Stimulated activated memory B cell treated with anti-CD40 and anti-IgM and Interleukin-4, amounts not matched to agents 10 μg/mL and 1 μg/mL and 100 μg/mL, for 72 hours (primary cell): ENCODE results near the gene GRM8.
"Not testable (repeated sequence)": the region's sequence is repeated elsewhere in the genome, so short reads cannot be mapped to it uniquely, and the experiment has no call there.

Experiments
- ATAC-seq: fragments of 150-1000 bp; cut with Tn5 transposase; 2 replicates; pipeline ENCODE4 v1.10.0; 2021
- H3K27ac Mint-ChIP-seq: one replicate; pipeline ENCODE4 v1.8.0; 2022; ENCODE audit warnings: mild to moderate bottlenecking, mixed read lengths
- H3K27me3 Mint-ChIP-seq: one replicate; pipeline ENCODE4 v1.8.0; 2022; ENCODE audit warnings: mixed read lengths
- H3K36me3 Mint-ChIP-seq: one replicate; pipeline ENCODE4 v1.8.0; 2022; ENCODE audit warnings: mixed read lengths
- H3K4me1 Mint-ChIP-seq: one replicate; pipeline ENCODE4 v1.8.0; 2022; ENCODE audit warnings: mixed read lengths
- H3K4me3 Mint-ChIP-seq: one replicate; pipeline ENCODE4 v1.8.0; 2022; ENCODE audit warnings: mild to moderate bottlenecking, moderate library complexity, mixed read lengths
- H3K9me3 Mint-ChIP-seq: one replicate; pipeline ENCODE4 v1.8.0; 2022; ENCODE audit warnings: mixed read lengths

GRM8 gene

GRCh38 chr7:126901041-126901765 is 351.5 kb downstream of the GRM8 start:
- H3K27ac Mint-ChIP-seq, H3K9me3 Mint-ChIP-seq, H3K27me3 Mint-ChIP-seq, H3K4me3 Mint-ChIP-seq, H3K36me3 Mint-ChIP-seq, H3K4me1 Mint-ChIP-seq: not testable (repeated sequence)
- peak; percentile 34 for ATAC-seq

DNA sequence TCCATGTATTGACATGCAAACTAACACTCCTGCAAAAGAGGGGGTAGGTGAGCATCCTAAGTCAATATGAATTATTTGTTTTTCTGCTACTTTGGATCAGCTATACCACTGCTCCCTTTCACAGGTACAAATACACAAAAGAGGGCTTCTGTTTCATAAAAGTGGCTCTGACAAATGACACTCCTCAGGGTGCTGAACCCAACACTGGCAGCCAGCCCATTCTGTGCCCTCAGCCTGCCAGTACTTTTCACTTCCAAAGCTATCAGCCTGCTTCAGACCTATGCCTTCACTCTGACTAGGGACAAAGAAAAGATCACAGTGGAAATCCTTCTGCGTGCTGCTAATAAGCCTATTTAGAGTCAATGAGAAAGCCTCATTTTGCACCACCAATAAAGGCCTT is 364.8 kb downstream of the GRM8 start:
- not testable (repeated sequence) for H3K27me3 Mint-ChIP-seq, H3K36me3 Mint-ChIP-seq, ATAC-seq, H3K9me3 Mint-ChIP-seq, H3K4me3 Mint-ChIP-seq, H3K4me1 Mint-ChIP-seq, H3K27ac Mint-ChIP-seq

GRCh38 chr7:126887560-126887959 is 365.2 kb downstream of the GRM8 start:
- not testable (repeated sequence) for H3K4me3 Mint-ChIP-seq, H3K9me3 Mint-ChIP-seq, H3K36me3 Mint-ChIP-seq, ATAC-seq, H3K27me3 Mint-ChIP-seq, H3K27ac Mint-ChIP-seq, H3K4me1 Mint-ChIP-seq

GRCh38 chr7:126882730-126883129 is 370.0 kb downstream of the GRM8 start:
- not testable (repeated sequence) for H3K27me3 Mint-ChIP-seq, H3K27ac Mint-ChIP-seq, H3K4me3 Mint-ChIP-seq, H3K4me1 Mint-ChIP-seq, ATAC-seq, H3K9me3 Mint-ChIP-seq, H3K36me3 Mint-ChIP-seq

GRCh38 chr7:126881908-126882307 is 370.8 kb downstream of the GRM8 start:
- H3K4me1 Mint-ChIP-seq, H3K9me3 Mint-ChIP-seq, H3K4me3 Mint-ChIP-seq, H3K36me3 Mint-ChIP-seq, H3K27ac Mint-ChIP-seq, H3K27me3 Mint-ChIP-seq, ATAC-seq: not testable (repeated sequence)

- Mint-ChIP-seq H3K9me3 (peaks cover 3% of the 10 kb centered on the region), H3K4me3 (no peak overlapping the region), H3K36me3 (no peaks in the 10 kb centered on the region), H3K27ac (no peak overlapping the region), H3K4me1 (no peaks in the 10 kb centered on the region), H3K27me3 (no peaks in the 10 kb centered on the region)
- ATAC-seq: no peak
These were observed 371.4 kb downstream of the GRM8 start for GRCh38 chr7:126881315-126881714.

GRCh38 chr7:126876536-126876935 is 376.2 kb downstream of the GRM8 start:
- H3K9me3 Mint-ChIP-seq, H3K27ac Mint-ChIP-seq, H3K27me3 Mint-ChIP-seq, ATAC-seq, H3K4me1 Mint-ChIP-seq, H3K36me3 Mint-ChIP-seq, H3K4me3 Mint-ChIP-seq: not testable (repeated sequence)

DNA sequence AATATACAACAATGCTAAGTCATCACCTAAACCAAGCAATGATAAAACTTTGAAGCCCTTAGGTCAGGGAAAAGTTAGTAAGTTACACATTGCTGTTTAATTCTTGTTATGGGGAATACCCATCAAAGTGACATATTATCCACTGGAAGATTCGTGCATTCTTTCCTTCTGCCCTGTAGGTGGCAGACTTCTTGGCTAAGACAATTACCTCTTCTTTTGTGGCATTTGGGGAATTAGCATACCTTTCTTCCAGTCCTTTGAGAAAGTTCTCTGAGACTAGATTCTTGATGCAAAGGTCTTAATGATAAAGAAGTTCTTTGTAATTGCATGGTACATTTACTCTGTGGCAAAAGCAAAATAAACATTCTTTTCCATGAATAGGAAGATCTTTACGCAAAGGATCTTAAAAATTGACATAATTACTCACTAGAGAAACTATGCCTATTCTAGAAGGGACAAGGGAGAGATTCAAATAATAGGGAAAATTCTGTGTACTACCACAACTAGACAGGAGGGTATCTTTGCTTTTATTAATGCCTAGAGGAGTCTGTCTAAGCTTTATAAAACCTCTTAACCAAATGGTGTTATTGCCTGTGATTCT is 395.9 kb downstream of the GRM8 start:
- Mint-ChIP-seq H3K4me3 (no peak overlapping the region), H3K27ac (no peak overlapping the region), H3K9me3 (no peaks in the 10 kb centered on the region), H3K36me3 (no peaks in the 10 kb centered on the region), H3K27me3 (no peaks in the 10 kb centered on the region), H3K4me1 (no peaks in the 10 kb centered on the region)
- no peak for ATAC-seq

GRCh38 chr7:126845331-126845730 is 407.4 kb downstream of the GRM8 start:
- Mint-ChIP-seq H3K36me3 (no peaks in the 10 kb centered on the region), H3K9me3 (peaks cover 16% of the 10 kb centered on the region), H3K27me3 (no peaks in the 10 kb centered on the region), H3K4me1 (no peaks in the 10 kb centered on the region), H3K27ac (no peak overlapping the region), H3K4me3 (no peak overlapping the region)
- ATAC-seq: no peak

- H3K27ac Mint-ChIP-seq: no peak overlapping the region
- peaks cover 8% of the 10 kb centered on the region for H3K9me3 Mint-ChIP-seq
- no peak for ATAC-seq
- no peaks in the 10 kb centered on the region for H3K27me3 Mint-ChIP-seq
- H3K4me3 Mint-ChIP-seq: no peak overlapping the region
- H3K4me1 Mint-ChIP-seq: no peaks in the 10 kb centered on the region
- no peaks in the 10 kb centered on the region for H3K36me3 Mint-ChIP-seq
These were observed 408.9 kb downstream of the GRM8 start for GRCh38 chr7:126843883-126844282.

DNA sequence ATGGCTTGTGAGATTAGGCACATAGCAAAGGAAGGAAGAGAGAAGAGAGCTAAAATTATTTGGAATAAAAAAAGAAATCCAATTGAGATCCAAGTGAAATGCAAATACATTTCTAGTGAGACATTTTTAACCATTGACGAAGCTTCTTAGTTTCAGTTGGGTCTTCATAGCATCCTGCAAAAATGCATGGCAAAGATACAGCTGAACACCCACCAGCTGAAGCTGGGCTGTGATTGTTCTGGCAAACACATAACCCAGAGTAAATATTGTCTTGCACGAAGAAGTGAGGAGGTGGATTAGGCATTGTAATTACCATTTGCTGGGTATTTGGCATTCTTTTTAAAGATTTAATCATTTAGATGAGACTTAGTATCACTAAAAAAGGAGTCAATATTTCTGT is 409.4 kb downstream of the GRM8 start:
- no peak overlapping the region for H3K27ac Mint-ChIP-seq
- H3K36me3 Mint-ChIP-seq: no peaks in the 10 kb centered on the region
- no peaks in the 10 kb centered on the region for H3K27me3 Mint-ChIP-seq
- peaks cover 4% of the 10 kb centered on the region for H3K9me3 Mint-ChIP-seq
- H3K4me3 Mint-ChIP-seq: no peak overlapping the region
- ATAC-seq: no peak
- H3K4me1 Mint-ChIP-seq: no peaks in the 10 kb centered on the region

DNA sequence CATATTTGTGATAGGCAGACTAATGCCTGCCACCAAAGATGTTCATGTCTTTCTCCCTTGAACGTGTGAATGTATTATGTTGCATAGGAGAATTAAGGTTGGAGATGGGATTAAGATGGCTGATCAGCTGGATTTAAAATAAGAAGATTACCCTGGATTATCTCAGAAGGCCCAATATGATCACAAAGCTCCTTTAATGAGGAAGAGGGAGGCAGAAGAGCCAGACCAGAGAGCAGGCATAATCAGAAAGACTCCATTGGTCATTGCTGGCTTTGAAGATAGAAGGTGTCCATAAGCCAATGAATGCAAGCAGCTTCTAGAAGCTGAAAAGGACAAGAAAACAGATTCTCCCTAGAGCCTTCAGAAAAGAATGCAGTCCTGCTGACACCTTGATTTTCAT is 410.3 kb downstream of the GRM8 start:
- Mint-ChIP-seq H3K36me3 (no peaks in the 10 kb centered on the region), H3K27me3 (no peaks in the 10 kb centered on the region), H3K27ac (no peak overlapping the region), H3K4me3 (no peak overlapping the region), H3K9me3 (no peaks in the 10 kb centered on the region), H3K4me1 (no peaks in the 10 kb centered on the region)
- no peak for ATAC-seq

DNA sequence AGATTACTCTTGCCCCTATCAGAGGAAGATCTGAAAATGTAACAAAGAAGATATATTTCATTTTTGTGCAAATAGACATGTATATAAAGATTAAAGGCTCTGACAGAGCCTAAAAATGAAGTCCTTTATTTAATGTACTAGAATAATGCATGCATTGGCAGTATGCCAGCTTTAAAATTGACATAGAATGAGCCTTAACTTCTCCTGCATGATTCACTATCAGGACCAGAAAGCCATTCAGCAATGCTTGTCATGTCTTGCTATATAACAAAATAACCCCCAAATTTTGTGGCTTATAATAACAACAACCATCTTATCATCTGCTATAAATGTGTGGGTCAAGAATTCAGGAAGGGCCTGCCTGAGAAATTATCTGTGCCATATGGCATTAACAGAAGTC is 411.9 kb downstream of the GRM8 start:
- Mint-ChIP-seq H3K4me1 (no peaks in the 10 kb centered on the region), H3K4me3 (no peak overlapping the region), H3K9me3 (no peaks in the 10 kb centered on the region), H3K27me3 (no peaks in the 10 kb centered on the region), H3K36me3 (no peaks in the 10 kb centered on the region), H3K27ac (no peak overlapping the region)
- no peak for ATAC-seq

- Mint-ChIP-seq H3K36me3 (no peaks in the 10 kb centered on the region), H3K27ac (no peak overlapping the region), H3K4me3 (no peak overlapping the region), H3K9me3 (no peaks in the 10 kb centered on the region), H3K4me1 (no peaks in the 10 kb centered on the region), H3K27me3 (no peaks in the 10 kb centered on the region)
- ATAC-seq: no peak
These were observed 413.1 kb downstream of the GRM8 start for GRCh38 chr7:126839624-126840023.

DNA sequence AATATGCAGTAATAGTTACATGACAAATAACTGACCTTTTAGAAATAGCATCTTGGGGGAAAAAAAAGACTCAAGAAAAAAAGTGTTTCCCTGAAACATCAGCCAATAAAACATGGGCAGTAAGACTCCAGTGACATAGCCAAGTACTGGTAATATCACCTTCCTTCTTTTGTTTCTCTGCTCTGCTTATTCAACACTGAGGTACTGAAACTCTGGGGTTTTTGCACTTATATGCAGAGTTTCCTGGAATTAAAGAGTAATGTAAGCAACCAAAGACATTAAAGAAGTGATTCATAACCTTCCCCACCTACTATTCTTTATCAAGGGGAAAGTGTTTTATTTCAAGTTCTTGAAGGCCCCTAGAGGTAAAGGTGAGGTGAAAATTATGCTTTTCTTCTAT is 414.5 kb downstream of the GRM8 start:
- Mint-ChIP-seq H3K27me3 (no peaks in the 10 kb centered on the region), H3K36me3 (no peaks in the 10 kb centered on the region), H3K4me1 (no peaks in the 10 kb centered on the region), H3K4me3 (no peak overlapping the region), H3K9me3 (no peaks in the 10 kb centered on the region), H3K27ac (no peak overlapping the region)
- ATAC-seq: no peak

GRCh38 chr7:126831241-126831640 is 421.5 kb downstream of the GRM8 start:
- H3K36me3 Mint-ChIP-seq, ATAC-seq, H3K9me3 Mint-ChIP-seq: not testable (repeated sequence)

More at GRCh38 chr7:126831241-126831640, 421.5 kb downstream of the GRM8 start:
- not testable (repeated sequence) for H3K27ac Mint-ChIP-seq, H3K4me1 Mint-ChIP-seq, H3K4me3 Mint-ChIP-seq, H3K27me3 Mint-ChIP-seq
